HepG2 (cell line): Measurements from ENCODE around the gene ZCCHC8. TPM values are rescaled to one million over a fixed set of nuclear protein-coding genes. Genes with fewer than 3 reads are reported as not detected.

ENCODE experiments used
- ARID2 ChIP-seq: sonication (generic); formaldehyde crosslinking; IDR thresholded peaks from 2 replicates; pipeline ENCODE4 v1.8.1; 2022; ENCODE audit warnings: mild to moderate bottlenecking, missing genetic modification reagents, borderline replicate concordance
- ARNT2 ChIP-seq: sonication (generic); formaldehyde crosslinking; IDR thresholded peaks from 2 replicates; pipeline ENCODE4 v1.8.0; 2022; ENCODE audit warnings: mild to moderate bottlenecking, low read depth, missing genetic modification reagents, moderate library complexity
- CENPT ChIP-seq: sonication (generic); formaldehyde crosslinking; IDR thresholded peaks from 2 replicates; pipeline ENCODE4 v1.8.0; 2022; ENCODE audit warnings: low read depth, mild to moderate bottlenecking, moderate library complexity, missing genetic modification reagents
- ELF4 ChIP-seq: sonication (generic); formaldehyde crosslinking; IDR thresholded peaks from 2 replicates; pipeline ENCODE4 v1.5.0; 2020; ENCODE audit warnings: missing genetic modification reagents, mild to moderate bottlenecking, moderate library complexity, borderline replicate concordance
- GTF3A ChIP-seq: sonication (generic); formaldehyde crosslinking; conservative IDR thresholded peaks from 2 replicates; pipeline ENCODE4 v1.4.0; 2020; ENCODE audit warnings: mild to moderate bottlenecking, missing genetic modification reagents
- HMG20B ChIP-seq: conservative IDR thresholded peaks from 2 replicates; pipeline ENCODE4 v1.6.1; 2016; ENCODE audit warnings: missing genetic modification reagents, missing compliant biosample characterization
- KDM5A ChIP-seq: fragments of 200-600 bp; sonication (generic); IDR thresholded peaks from 2 replicates; pipeline ENCODE4 v1.7.0; 2018; ENCODE audit warnings: antibody characterized with exemption, mild to moderate bottlenecking, low read length, borderline replicate concordance
- KMT2A ChIP-seq: sonication (generic); formaldehyde crosslinking; IDR thresholded peaks from 2 replicates; pipeline ENCODE4 v1.4.0; 2020; ENCODE audit warnings: missing genetic modification reagents
- PAF1 ChIP-seq: IDR thresholded peaks from 2 replicates; pipeline ENCODE4 v1.6.1; 2016; ENCODE audit warnings: missing genetic modification reagents, missing compliant biosample characterization
- PHF5A ChIP-seq: IDR thresholded peaks from one replicate; pipeline ENCODE4 v1.6.1; 2018; ENCODE audit warnings: low read depth, missing genetic modification reagents; ENCODE audit not compliant: unreplicated experiment
- POLR2AphosphoS5 ChIP-seq: IDR thresholded peaks from 2 replicates; pipeline ENCODE4 v1.6.1; 2012; ENCODE audit warnings: low read depth, low read length
- SIX1 ChIP-seq: sonication (generic); formaldehyde crosslinking; IDR thresholded peaks from 2 replicates; pipeline ENCODE4 v1.4.0; 2020; ENCODE audit warnings: missing genetic modification reagents, borderline replicate concordance
- TEAD2 ChIP-seq: sonication (generic); formaldehyde crosslinking; IDR thresholded peaks from 2 replicates; pipeline ENCODE4 v1.9.0; 2021; ENCODE audit warnings: missing genetic modification reagents
- ZFP82 ChIP-seq: sonication (generic); formaldehyde crosslinking; IDR thresholded peaks from 2 replicates; pipeline ENCODE4 v1.5.1; 2020; ENCODE audit warnings: mild to moderate bottlenecking, missing genetic modification reagents, borderline replicate concordance
- ZNF44 ChIP-seq: sonication (generic); formaldehyde crosslinking; IDR thresholded peaks from 2 replicates; pipeline ENCODE4 v1.5.1; 2020; ENCODE audit warnings: mild to moderate bottlenecking, missing genetic modification reagents
- ZSCAN21 ChIP-seq: sonication (generic); formaldehyde crosslinking; IDR thresholded peaks from 2 replicates; pipeline ENCODE4 v1.8.0; 2022; ENCODE audit warnings: mild to moderate bottlenecking, missing genetic modification reagents, moderate library complexity, borderline replicate concordance
- polyA plus RNA-seq, 8 experiments: library from polyadenylated mRNA; depleted of rRNA in 3 of 8; stranded (reverse) in 7 of 8; unstranded in 1 of 8; fragments of >200 nt; fragmentation: Illumina TruSeq in 4 of 8; extraction: Trizol in 4 of 8; gene quantifications; 2 replicates each; pipeline versions ENCODE4 v1.2.1 to v1.2.3, GENCODE V29; 2011 to 2016; ENCODE audit warnings: low read depth in 4 of 8, missing spikeins in 1 of 8, mixed read lengths in 1 of 8; ENCODE audit not compliant: insufficient read depth in 1 of 8
- total RNA-seq, 5 experiments: library from RNA; depleted of rRNA; stranded (reverse); fragments of >200 nt; fragmentation: Illumina TruSeq; extraction: Trizol; gene quantifications; 2 replicates each; pipeline ENCODE4 v1.2.3, GENCODE V29; 2016; ENCODE audit warnings: low read depth in 1 of 5
- TF ChIP-seq, protein P1 (sequence below): IDR thresholded peaks from 2 replicates; pipeline ENCODE4 v1.4.0; 2020; ENCODE audit warnings: mild to moderate bottlenecking, missing genetic modification reagents
- TF ChIP-seq, protein P2 (sequence below): sonication (generic); formaldehyde crosslinking; IDR thresholded peaks from 2 replicates; pipeline ENCODE4 v1.8.0; 2022; ENCODE audit warnings: missing genetic modification reagents, mild to moderate bottlenecking, inconsistent platforms, borderline replicate concordance
- TF ChIP-seq, protein P3 (sequence below): sonication (generic); formaldehyde crosslinking; IDR thresholded peaks from 2 replicates; pipeline ENCODE4 v1.5.1; 2020; ENCODE audit warnings: missing genetic modification reagents, mild to moderate bottlenecking, borderline replicate concordance
- TF ChIP-seq, protein P4 (sequence below), 2 experiments: sonication (generic) in 1 of 2; formaldehyde crosslinking in 1 of 2; IDR thresholded peaks; 2 replicates each; pipeline versions ENCODE4 v1.4.0 to v1.6.1; 2018 to 2020; ENCODE audit warnings: missing genetic modification reagents in 2 of 2, borderline replicate concordance in 1 of 2, low read depth in 1 of 2, mild to moderate bottlenecking in 1 of 2, missing biosample characterization in 1 of 2

Gene ZCCHC8
- total and polyA plus RNA-seq, 2 of the 13 experiments (the other 11 are each of a cell fraction or from before 2014, with no cell fraction given): 18.6 to 20.9 TPM

DNA sequence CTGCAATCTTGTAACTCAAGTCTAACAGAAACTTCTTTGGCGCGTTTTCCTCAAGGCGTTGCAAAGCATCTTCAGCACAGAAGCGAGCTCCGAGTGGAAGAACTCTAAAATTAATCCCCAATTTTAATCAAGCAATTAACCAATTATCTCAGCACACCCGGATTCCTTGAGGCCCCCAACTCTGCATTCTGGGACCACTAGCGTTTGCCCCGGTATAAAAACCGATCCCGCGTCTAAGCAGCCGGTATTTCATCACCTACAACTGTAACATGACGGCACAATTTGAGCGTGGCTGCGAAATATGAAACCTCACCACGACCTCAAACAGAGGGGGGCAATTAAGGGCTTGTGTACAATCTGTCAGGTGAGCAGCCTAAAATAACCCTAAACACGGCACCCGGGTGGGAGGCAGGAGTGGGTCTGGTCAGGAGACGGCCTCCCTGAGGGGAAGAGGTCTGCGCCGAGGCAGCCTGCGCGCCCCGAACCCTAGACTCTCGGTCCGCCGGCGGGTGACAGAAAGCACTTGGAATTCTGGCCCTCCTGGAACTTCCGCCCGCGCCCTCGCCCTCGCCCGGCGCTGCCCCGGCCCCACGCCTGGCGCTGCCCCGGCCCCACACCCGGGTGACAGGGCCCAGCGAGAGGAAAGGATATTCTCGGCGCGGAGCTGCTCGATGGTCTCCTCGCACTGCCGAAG is 594 bp downstream of the ZCCHC8 start (continued):
- TF ChIP-seq, protein P1, sequence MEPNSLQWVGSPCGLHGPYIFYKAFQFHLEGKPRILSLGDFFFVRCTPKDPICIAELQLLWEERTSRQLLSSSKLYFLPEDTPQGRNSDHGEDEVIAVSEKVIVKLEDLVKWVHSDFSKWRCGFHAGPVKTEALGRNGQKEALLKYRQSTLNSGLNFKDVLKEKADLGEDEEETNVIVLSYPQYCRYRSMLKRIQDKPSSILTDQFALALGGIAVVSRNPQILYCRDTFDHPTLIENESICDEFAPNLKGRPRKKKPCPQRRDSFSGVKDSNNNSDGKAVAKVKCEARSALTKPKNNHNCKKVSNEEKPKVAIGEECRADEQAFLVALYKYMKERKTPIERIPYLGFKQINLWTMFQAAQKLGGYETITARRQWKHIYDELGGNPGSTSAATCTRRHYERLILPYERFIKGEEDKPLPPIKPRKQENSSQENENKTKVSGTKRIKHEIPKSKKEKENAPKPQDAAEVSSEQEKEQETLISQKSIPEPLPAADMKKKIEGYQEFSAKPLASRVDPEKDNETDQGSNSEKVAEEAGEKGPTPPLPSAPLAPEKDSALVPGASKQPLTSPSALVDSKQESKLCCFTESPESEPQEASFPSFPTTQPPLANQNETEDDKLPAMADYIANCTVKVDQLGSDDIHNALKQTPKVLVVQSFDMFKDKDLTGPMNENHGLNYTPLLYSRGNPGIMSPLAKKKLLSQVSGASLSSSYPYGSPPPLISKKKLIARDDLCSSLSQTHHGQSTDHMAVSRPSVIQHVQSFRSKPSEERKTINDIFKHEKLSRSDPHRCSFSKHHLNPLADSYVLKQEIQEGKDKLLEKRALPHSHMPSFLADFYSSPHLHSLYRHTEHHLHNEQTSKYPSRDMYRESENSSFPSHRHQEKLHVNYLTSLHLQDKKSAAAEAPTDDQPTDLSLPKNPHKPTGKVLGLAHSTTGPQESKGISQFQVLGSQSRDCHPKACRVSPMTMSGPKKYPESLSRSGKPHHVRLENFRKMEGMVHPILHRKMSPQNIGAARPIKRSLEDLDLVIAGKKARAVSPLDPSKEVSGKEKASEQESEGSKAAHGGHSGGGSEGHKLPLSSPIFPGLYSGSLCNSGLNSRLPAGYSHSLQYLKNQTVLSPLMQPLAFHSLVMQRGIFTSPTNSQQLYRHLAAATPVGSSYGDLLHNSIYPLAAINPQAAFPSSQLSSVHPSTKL (CRISPR knock-in tag): peak; percentile 24; the same call in 1 of the 2 replicates
- TF ChIP-seq, protein P2, sequence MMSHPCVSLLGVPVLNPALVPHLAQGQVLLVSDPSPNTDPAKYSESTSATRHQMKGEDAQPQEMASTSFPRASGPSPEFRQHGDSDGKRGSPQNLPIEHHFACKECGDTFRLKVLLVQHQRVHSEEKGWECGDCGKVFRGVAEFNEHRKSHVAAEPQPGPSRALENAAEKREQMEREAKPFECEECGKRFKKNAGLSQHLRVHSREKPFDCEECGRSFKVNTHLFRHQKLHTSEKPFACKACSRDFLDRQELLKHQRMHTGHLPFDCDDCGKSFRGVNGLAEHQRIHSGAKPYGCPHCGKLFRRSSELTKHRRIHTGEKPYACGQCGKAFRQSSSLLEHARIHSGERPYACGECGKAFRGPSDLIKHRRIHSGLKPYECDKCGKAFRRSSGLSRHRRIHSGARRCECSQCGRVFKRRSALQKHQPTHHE (CRISPR knock-in tag): no peak
- TF ChIP-seq, protein P3, sequence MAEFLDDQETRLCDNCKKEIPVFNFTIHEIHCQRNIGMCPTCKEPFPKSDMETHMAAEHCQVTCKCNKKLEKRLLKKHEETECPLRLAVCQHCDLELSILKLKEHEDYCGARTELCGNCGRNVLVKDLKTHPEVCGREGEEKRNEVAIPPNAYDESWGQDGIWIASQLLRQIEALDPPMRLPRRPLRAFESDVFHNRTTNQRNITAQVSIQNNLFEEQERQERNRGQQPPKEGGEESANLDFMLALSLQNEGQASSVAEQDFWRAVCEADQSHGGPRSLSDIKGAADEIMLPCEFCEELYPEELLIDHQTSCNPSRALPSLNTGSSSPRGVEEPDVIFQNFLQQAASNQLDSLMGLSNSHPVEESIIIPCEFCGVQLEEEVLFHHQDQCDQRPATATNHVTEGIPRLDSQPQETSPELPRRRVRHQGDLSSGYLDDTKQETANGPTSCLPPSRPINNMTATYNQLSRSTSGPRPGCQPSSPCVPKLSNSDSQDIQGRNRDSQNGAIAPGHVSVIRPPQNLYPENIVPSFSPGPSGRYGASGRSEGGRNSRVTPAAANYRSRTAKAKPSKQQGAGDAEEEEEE (CRISPR knock-in tag): no peak; the same call in 1 of the 2 replicates
- TF ChIP-seq TEAD2 (CRISPR knock-in tag): no peak
- peak; percentile 68; the same call in 1 of the 2 replicates for TF ChIP-seq SIX1 (CRISPR knock-in tag)
- no peak for TF ChIP-seq ARNT2 (CRISPR knock-in tag)
- TF ChIP-seq PHF5A (CRISPR knock-in tag): no peak
- TF ChIP-seq ZNF44 (CRISPR knock-in tag): no peak
- TF ChIP-seq, protein P4, sequence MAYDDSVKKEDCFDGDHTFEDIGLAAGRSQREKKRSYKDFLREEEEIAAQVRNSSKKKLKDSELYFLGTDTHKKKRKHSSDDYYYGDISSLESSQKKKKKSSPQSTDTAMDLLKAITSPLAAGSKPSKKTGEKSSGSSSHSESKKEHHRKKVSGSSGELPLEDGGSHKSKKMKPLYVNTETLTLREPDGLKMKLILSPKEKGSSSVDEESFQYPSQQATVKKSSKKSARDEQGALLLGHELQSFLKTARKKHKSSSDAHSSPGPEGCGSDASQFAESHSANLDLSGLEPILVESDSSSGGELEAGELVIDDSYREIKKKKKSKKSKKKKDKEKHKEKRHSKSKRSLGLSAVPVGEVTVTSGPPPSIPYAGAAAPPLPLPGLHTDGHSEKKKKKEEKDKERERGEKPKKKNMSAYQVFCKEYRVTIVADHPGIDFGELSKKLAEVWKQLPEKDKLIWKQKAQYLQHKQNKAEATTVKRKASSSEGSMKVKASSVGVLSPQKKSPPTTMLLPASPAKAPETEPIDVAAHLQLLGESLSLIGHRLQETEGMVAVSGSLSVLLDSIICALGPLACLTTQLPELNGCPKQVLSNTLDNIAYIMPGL (CRISPR knock-in tag; IDR thresholded peaks at IDR 0.05; ENCODE audit: borderline replicate concordance in 1 of 2, low read depth in 1 of 2): peak in 1 of 2 experiments; percentile 21; a peak in 2 of 4 replicates
- no peak for TF ChIP-seq KDM5A
- TF ChIP-seq ZFP82: peak; percentile 90; the same call in 1 of the 2 replicates
- TF ChIP-seq ZSCAN21 (CRISPR knock-in tag): no peak
- no peak for TF ChIP-seq GTF3A (CRISPR knock-in tag)
- TF ChIP-seq ELF4 (CRISPR knock-in tag): no peak
- no peak for TF ChIP-seq PAF1
- TF ChIP-seq CENPT (CRISPR knock-in tag): no peak
- TF ChIP-seq HMG20B (CRISPR knock-in tag): no peak
- no peak for TF ChIP-seq POLR2AphosphoS5
- 0 out of 2 replicates have a peak, but pooled peaks have one; percentile 79 for TF ChIP-seq ARID2 (CRISPR knock-in tag)
- no peak for TF ChIP-seq KMT2A (CRISPR knock-in tag)
